ENCODE results near the gene C17orf107. TPM values are rescaled to one million over a fixed set of nuclear protein-coding genes. Genes with fewer than 3 reads are reported as not detected.
"Not testable (repeated sequence)": the region's sequence is repeated elsewhere in the genome, so short reads cannot be mapped to it uniquely, and the experiment has no call there.

C17orf107 gene
- total and polyA plus RNA-seq, 3 donors from 2014 or later, result 1.5 to 4.1 (median 2.8) TPM

- peak; percentile 91 for DNase-seq
- H3K9me3 ChIP-seq, result no peaks in the 10 kb centered on the region
- H3K4me3 ChIP-seq, result no peak overlapping the region
- peaks cover 7% of the 10 kb centered on the region for H3K4me1 ChIP-seq
- no peaks in the 10 kb centered on the region for H3K27me3 ChIP-seq
- intact Hi-C loops (cut with DNase I; ENCODE audit: low total_unique reads), result no loop called here
- H3K36me3 ChIP-seq (ENCODE audit: low read depth, missing control alignments), result no peaks in the 10 kb centered on the region
- 17 to 46% methylated on average over 16 to 20 of the region's 20 CpGs for WGBS, 2 donors
- no peak for TF ChIP-seq POLR2A (IDR thresholded peaks at IDR 0.05)
- TF ChIP-seq, protein P1, sequence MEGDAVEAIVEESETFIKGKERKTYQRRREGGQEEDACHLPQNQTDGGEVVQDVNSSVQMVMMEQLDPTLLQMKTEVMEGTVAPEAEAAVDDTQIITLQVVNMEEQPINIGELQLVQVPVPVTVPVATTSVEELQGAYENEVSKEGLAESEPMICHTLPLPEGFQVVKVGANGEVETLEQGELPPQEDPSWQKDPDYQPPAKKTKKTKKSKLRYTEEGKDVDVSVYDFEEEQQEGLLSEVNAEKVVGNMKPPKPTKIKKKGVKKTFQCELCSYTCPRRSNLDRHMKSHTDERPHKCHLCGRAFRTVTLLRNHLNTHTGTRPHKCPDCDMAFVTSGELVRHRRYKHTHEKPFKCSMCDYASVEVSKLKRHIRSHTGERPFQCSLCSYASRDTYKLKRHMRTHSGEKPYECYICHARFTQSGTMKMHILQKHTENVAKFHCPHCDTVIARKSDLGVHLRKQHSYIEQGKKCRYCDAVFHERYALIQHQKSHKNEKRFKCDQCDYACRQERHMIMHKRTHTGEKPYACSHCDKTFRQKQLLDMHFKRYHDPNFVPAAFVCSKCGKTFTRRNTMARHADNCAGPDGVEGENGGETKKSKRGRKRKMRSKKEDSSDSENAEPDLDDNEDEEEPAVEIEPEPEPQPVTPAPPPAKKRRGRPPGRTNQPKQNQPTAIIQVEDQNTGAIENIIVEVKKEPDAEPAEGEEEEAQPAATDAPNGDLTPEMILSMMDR (IDR thresholded peaks at IDR 0.05), result peak; percentile 57 to 87 (median 82)
- H3K27ac ChIP-seq, result peak overlapping the region in 1 of 2 donors; percentile 55
Measured at GRCh38 chr17:4908711-4909496, 9.6 kb downstream of the C17orf107 start.

DNA sequence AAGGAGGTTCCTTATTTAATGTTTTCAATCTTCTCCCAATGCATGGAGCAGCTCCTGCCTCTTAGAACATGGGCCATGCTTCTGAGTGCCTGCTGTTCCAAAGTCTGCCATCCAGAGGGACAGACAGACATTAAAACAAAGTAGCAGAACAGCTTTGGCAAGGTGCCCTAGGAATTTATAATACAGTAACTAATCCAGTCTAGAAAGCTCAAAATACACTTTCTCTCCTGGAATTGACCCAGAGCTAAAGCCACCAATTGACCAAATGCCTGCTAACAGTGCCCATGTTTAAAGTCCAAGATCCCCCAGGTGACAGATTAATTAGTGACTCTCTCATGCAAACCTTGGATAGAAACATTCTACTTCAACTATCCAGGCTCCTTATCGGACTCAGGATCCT lies 14.7 kb downstream of the C17orf107 start:
- peak; percentile 79 for DNase-seq
- Histone ChIP-seq H3K4me1 (peaks cover 8% of the 10 kb centered on the region), H3K27ac (no peak overlapping the region), H3K27me3 (no peaks in the 10 kb centered on the region), H3K4me3 (no peak overlapping the region), H3K36me3 (ENCODE audit: low read depth, missing control alignments) (no peaks in the 10 kb centered on the region), H3K9me3 (no peaks in the 10 kb centered on the region)
- intact Hi-C loops (cut with DNase I; ENCODE audit: low total_unique reads), result no loop called here
- no peak for TF ChIP-seq POLR2A (IDR thresholded peaks at IDR 0.05)
- TF ChIP-seq, protein P1 (IDR thresholded peaks at IDR 0.05), result no peak
- 82 to 86% methylated on average over 1 of the region's 1 CpG for WGBS, 2 donors

- H3K36me3 ChIP-seq (ENCODE audit: low read depth, missing control alignments); H3K4me1 ChIP-seq; H3K27ac ChIP-seq; H3K27me3 ChIP-seq; H3K4me3 ChIP-seq; H3K9me3 ChIP-seq; intact Hi-C loops (cut with DNase I; ENCODE audit: low total_unique reads); DNase-seq: not testable (repeated sequence)
- 75 to 82% methylated on average over 4 of the region's 4 CpGs for WGBS, 2 donors
Measured at GRCh38 chr17:4914551-4914950, 15.2 kb downstream of the C17orf107 start.

DNA sequence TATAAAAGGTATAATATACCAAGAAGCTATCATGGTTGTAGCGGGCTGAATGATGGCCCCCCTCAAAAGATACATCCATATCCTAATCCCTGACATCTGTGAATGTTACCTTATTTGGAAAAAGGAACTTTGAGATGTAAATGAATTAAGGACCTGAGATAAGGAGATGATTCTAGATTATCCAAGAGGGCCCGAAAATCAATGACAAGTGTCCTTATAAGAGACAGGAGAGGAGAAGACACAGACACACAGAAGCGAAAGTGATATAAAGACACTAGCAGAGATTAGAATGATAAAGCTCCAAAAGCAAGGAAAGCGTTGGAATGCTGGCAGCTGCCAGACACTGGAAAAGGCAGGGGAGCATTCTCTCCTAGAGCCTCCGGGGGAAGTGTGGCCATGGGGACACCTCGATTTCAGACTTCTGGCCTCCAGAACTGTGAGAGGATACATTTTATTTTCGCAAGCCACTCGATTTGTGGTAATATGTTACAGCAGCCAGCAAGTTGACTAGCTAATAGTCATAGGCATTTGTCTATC lies 20.2 kb downstream of the C17orf107 start:
- no peaks in the 10 kb centered on the region for H3K27me3 ChIP-seq
- peaks cover 3% of the 10 kb centered on the region for H3K4me1 ChIP-seq
- 71 to 73% methylated on average over 8 of the region's 8 CpGs for WGBS, 2 donors
- H3K36me3 ChIP-seq (ENCODE audit: low read depth, missing control alignments), result no peaks in the 10 kb centered on the region
- no peaks in the 10 kb centered on the region for H3K9me3 ChIP-seq
- DNase-seq, result no peak
- no peak for TF ChIP-seq POLR2A (IDR thresholded peaks at IDR 0.05)
- TF ChIP-seq, protein P1 (IDR thresholded peaks at IDR 0.05), result no peak
- intact Hi-C loops (cut with DNase I; ENCODE audit: low total_unique reads), result no loop called here
- H3K4me3 ChIP-seq, result no peak overlapping the region
- H3K27ac ChIP-seq, result no peak overlapping the region

- no peak for TF ChIP-seq POLR2A (IDR thresholded peaks at IDR 0.05)
- TF ChIP-seq, protein P1 (IDR thresholded peaks at IDR 0.05), result no peak
- 85 to 87% methylated on average over 9 to 10 of the region's 10 CpGs for WGBS, 2 donors
- H3K4me1 ChIP-seq, result peaks cover 3% of the 10 kb centered on the region
- no peak overlapping the region for H3K27ac ChIP-seq
- DNase-seq, result no peak
- no peak overlapping the region for H3K4me3 ChIP-seq
- H3K27me3 ChIP-seq, result no peaks in the 10 kb centered on the region
- H3K9me3 ChIP-seq, result no peaks in the 10 kb centered on the region
- no peaks in the 10 kb centered on the region for H3K36me3 ChIP-seq (ENCODE audit: low read depth, missing control alignments)
- intact Hi-C loops (cut with DNase I; ENCODE audit: low total_unique reads), result no loop called here
Measured at GRCh38 chr17:4920351-4921048, 21.2 kb downstream of the C17orf107 start.
